Liver (tissue), 9 donors: ENCODE data around the gene MAFG. TPM values are rescaled to one million over a fixed set of nuclear protein-coding genes. Genes with fewer than 3 reads are reported as not detected.

Experiments used
- DNase-seq: peaks from one replicate; pipeline ENCODE4 v3.0.0-alpha.2; 2017; ENCODE audit warnings: low spot score
- H3K27ac ChIP-seq, 2 donors: one replicate each; pipeline ENCODE4 v1.7.0; 2013; ENCODE audit warnings: inconsistent platforms in 2 of 2, low read length in 2 of 2, control low read depth in 1 of 2, low read depth in 1 of 2, mild to moderate bottlenecking in 1 of 2
- H3K27me3 ChIP-seq, 4 donors: one replicate each; pipeline versions ENCODE4 v1.6.1 to v1.7.0; 2013; ENCODE audit warnings: low read length in 3 of 4, inconsistent platforms in 1 of 4, mild to moderate bottlenecking in 1 of 4, moderate library complexity in 1 of 4; ENCODE audit not compliant: control insufficient read depth in 4 of 4, insufficient read depth in 4 of 4
- H3K36me3 ChIP-seq, 4 donors: one replicate each; pipeline versions ENCODE4 v1.6.1 to v1.7.0; 2013; ENCODE audit warnings: low read length in 3 of 4, mild to moderate bottlenecking in 3 of 4, low read depth in 1 of 4, moderate library complexity in 1 of 4; ENCODE audit not compliant: control insufficient read depth in 4 of 4, insufficient read depth in 3 of 4
- H3K4me1 ChIP-seq, 4 donors: one replicate each; pipeline versions ENCODE4 v1.6.1 to v1.7.0; 2013; ENCODE audit warnings: low read length in 3 of 4, mild to moderate bottlenecking in 3 of 4, moderate library complexity in 1 of 4; ENCODE audit not compliant: control insufficient read depth in 4 of 4, insufficient read depth in 4 of 4
- H3K4me3 ChIP-seq, 3 donors: one replicate each; pipeline versions ENCODE4 v1.6.1 to v1.7.0; 2013; ENCODE audit warnings: low read length in 3 of 3, control low read depth in 1 of 3, low read depth in 1 of 3, mild to moderate bottlenecking in 1 of 3
- H3K9ac ChIP-seq, 2 donors: one replicate each; pipeline ENCODE4 v1.7.0; 2013; ENCODE audit warnings: low read length in 2 of 2, mild to moderate bottlenecking in 2 of 2, moderate library complexity in 2 of 2, control low read depth in 1 of 2, low read depth in 1 of 2
- H3K9me3 ChIP-seq, 4 donors: one replicate each; pipeline versions ENCODE4 v1.6.1 to v1.7.0; 2013; ENCODE audit warnings: low read length in 3 of 4; ENCODE audit not compliant: control insufficient read depth in 4 of 4
- ATF3 ChIP-seq: IDR thresholded peaks from 2 replicates; pipeline ENCODE4 v1.6.1; 2016; ENCODE audit warnings: antibody characterized with exemption
- CTCF ChIP-seq: fragments of 150-350 bp; IDR thresholded peaks from 2 replicates; pipeline ENCODE4 v1.5.1; 2017; ENCODE audit warnings: improper control_type of control experiment, low read depth, low read length; ENCODE audit not compliant: missing input control
- EGR1 ChIP-seq, 2 donors: IDR thresholded peaks; 2 replicates each; pipeline ENCODE4 v1.6.1; 2016 to 2018; ENCODE audit warnings: antibody characterized with exemption in 2 of 2, low read depth in 2 of 2
- FOXA2 ChIP-seq: IDR thresholded peaks from 2 replicates; pipeline ENCODE4 v1.6.1; 2016; ENCODE audit warnings: antibody characterized with exemption
- GABPA ChIP-seq, 2 donors: IDR thresholded peaks in 1 of 2; conservative IDR thresholded peaks in 1 of 2; 2 replicates each; pipeline ENCODE4 v1.6.1; 2016; ENCODE audit warnings: antibody characterized with exemption in 2 of 2, mild to moderate bottlenecking in 1 of 2, moderate library complexity in 1 of 2
- HNF4A ChIP-seq, 2 donors: conservative IDR thresholded peaks; 2 replicates each; pipeline ENCODE4 v1.6.1; 2016; ENCODE audit warnings: antibody characterized with exemption in 2 of 2, mild to moderate bottlenecking in 2 of 2
- HNF4G ChIP-seq: IDR thresholded peaks from 2 replicates; pipeline ENCODE4 v1.6.1; 2016; ENCODE audit warnings: antibody characterized with exemption
- JUND ChIP-seq, 2 donors: IDR thresholded peaks; 2 replicates each; pipeline ENCODE4 v1.6.1; 2016; ENCODE audit warnings: antibody characterized with exemption in 2 of 2
- MAX ChIP-seq: IDR thresholded peaks from 2 replicates; pipeline ENCODE4 v1.6.1; 2016; ENCODE audit warnings: antibody characterized with exemption
- NR2F2 ChIP-seq: IDR thresholded peaks from 2 replicates; pipeline ENCODE4 v1.6.1; 2016; ENCODE audit warnings: antibody characterized with exemption
- RAD21 ChIP-seq, 2 donors: IDR thresholded peaks; 2 replicates each; pipeline ENCODE4 v1.6.1; 2016; ENCODE audit warnings: antibody characterized with exemption in 2 of 2, mild to moderate bottlenecking in 2 of 2
- REST ChIP-seq: IDR thresholded peaks from 2 replicates; pipeline ENCODE4 v1.6.1; 2016; ENCODE audit warnings: antibody characterized with exemption, mild to moderate bottlenecking
- RXRA ChIP-seq, 2 donors: IDR thresholded peaks; 2 replicates each; pipeline ENCODE4 v1.6.1; 2017 to 2018; ENCODE audit warnings: antibody characterized with exemption in 2 of 2, mild to moderate bottlenecking in 1 of 2
- SP1 ChIP-seq: IDR thresholded peaks from 2 replicates; pipeline ENCODE4 v1.6.1; 2018; ENCODE audit warnings: antibody characterized with exemption, mild to moderate bottlenecking
- ZBTB33 ChIP-seq: IDR thresholded peaks from 2 replicates; pipeline ENCODE4 v1.6.1; 2016; ENCODE audit warnings: antibody characterized with exemption
- WGBS: extraction: QIAGEN DNeasy Blood & Tissue Kit; methylation state at CpG from one replicate; pipeline ENCODE4 v1.1.7; 2013; 5-methylcytosine and 5-hydroxymethylcytosine counted together
- polyA plus RNA-seq, 2 donors: library from polyadenylated mRNA; stranded (reverse) in 1 of 2; unstranded in 1 of 2; fragments of 200-250 nt in 1 of 2; fragments of >200 nt in 1 of 2; fragmentation: Nextera tagmentation in 1 of 2; extraction: Ambion mirVana in 1 of 2; gene quantifications; one replicate each; pipeline versions ENCODE4 v1.2.1 to v1.2.3, GENCODE V29; 2013 to 2015
- total RNA-seq, 2 donors: library from RNA; depleted of rRNA; stranded (reverse); fragments of >200 nt; gene quantifications; one replicate each; pipeline ENCODE4 v1.2.3, GENCODE V29; 2014
- donor health status: healthy.
- donor health status: healthy.
- donor health status: healthy.
- donor health status: healthy.
- donor health status: healthy.

Gene MAFG
- total and polyA plus RNA-seq, 4 donors: 3.0 to 17.0 (median 8.9) TPM

GRCh38 chr17:81967244-81967532, 39.7 kb upstream of the MAFG start:
- Histone ChIP-seq H3K9ac (no peak overlapping the region), H3K27ac (peak overlapping the region; percentile 3 to 58), H3K27me3 (no peaks in the 10 kb centered on the region), H3K4me1 (peaks cover 8 to 35% (median 18%) of the 10 kb centered on the region in 4 donors), H3K4me3 (no peak overlapping the region), H3K9me3 (no peaks in the 10 kb centered on the region), H3K36me3 (no peaks in the 10 kb centered on the region)
- no peak for TF ChIP-seq RAD21 (IDR thresholded peaks at IDR 0.05)
- DNase-seq: no peak
- WGBS: 47% methylated on average over 5 of the region's 5 CpGs

GRCh38 chr17:81966343-81967243, 39.1 kb upstream of the MAFG start:
- no peak overlapping the region for H3K9ac ChIP-seq
- H3K27ac ChIP-seq: peak overlapping the region in 1 of 2 donors; percentile 58
- no peaks in the 10 kb centered on the region for H3K27me3 ChIP-seq
- H3K4me3 ChIP-seq: no peak overlapping the region
- no peaks in the 10 kb centered on the region for H3K9me3 ChIP-seq
- H3K36me3 ChIP-seq: no peaks in the 10 kb centered on the region
- no peak for DNase-seq
- H3K4me1 ChIP-seq: peaks cover 8 to 37% (median 18%) of the 10 kb centered on the region in 4 donors
- TF ChIP-seq NR2F2 (no peak), HNF4A (conservative IDR thresholded peaks at IDR 0.05) (no peak), MAX (no peak), ZBTB33 (no peak), SP1 (no peak), HNF4G (no peak)
- WGBS: 59% methylated on average over 41 of the region's 41 CpGs

GRCh38 chr17:81964081-81964849, 36.7 kb upstream of the MAFG start:
- Histone ChIP-seq H3K36me3 (no peaks in the 10 kb centered on the region), H3K27ac (no peak overlapping the region), H3K4me3 (no peak overlapping the region), H3K4me1 (peaks cover 12 to 40% (median 25%) of the 10 kb centered on the region in 4 donors), H3K9ac (no peak overlapping the region), H3K27me3 (no peaks in the 10 kb centered on the region), H3K9me3 (no peaks in the 10 kb centered on the region)
- WGBS: 72% methylated on average over 22 of the region's 22 CpGs
- DNase-seq: no peak
- TF ChIP-seq EGR1 (IDR thresholded peaks at IDR 0.05; ENCODE audit: low read depth in 2 of 2) (no peak), ATF3 (no peak), REST (no peak), RXRA (IDR thresholded peaks at IDR 0.05) (no peak), GABPA (IDR thresholded peaks at IDR 0.05 in 1 of 2, conservative IDR thresholded peaks at IDR 0.05 in 1 of 2) (no peak), MAX (no peak), JUND (IDR thresholded peaks at IDR 0.05) (no peak), ZBTB33 (no peak), CTCF (no peak), NR2F2 (no peak), FOXA2 (no peak), RAD21 (IDR thresholded peaks at IDR 0.05) (no peak)
